Endodermal cell (in vitro differentiated cells): ENCODE data around the gene F13A1. TPM values are rescaled to one million over a fixed set of nuclear protein-coding genes. Genes with fewer than 3 reads are reported as not detected.

ENCODE experiments used
- DNase-seq: peaks from one replicate; pipeline ENCODE4 v3.0.0-alpha.2; 2017
- H3K27ac ChIP-seq: 2 replicates; pipeline ENCODE4 v1.5.1; 2013; ENCODE audit warnings: mild to moderate bottlenecking, low read depth, low read length, moderate library complexity
- H3K27me3 ChIP-seq: 2 replicates; pipeline ENCODE4 v1.6.1; 2013; ENCODE audit warnings: mild to moderate bottlenecking, low read length, moderate library complexity; ENCODE audit not compliant: insufficient read depth, control insufficient read depth, poor library complexity, severe bottlenecking
- H3K36me3 ChIP-seq: 2 replicates; pipeline ENCODE4 v1.7.0; 2013; ENCODE audit warnings: mild to moderate bottlenecking, low read length, moderate library complexity; ENCODE audit not compliant: control insufficient read depth, insufficient read depth
- H3K4me1 ChIP-seq: one replicate; pipeline ENCODE4 v1.7.0; 2013; ENCODE audit warnings: low read length; ENCODE audit not compliant: control insufficient read depth, insufficient read depth
- H3K4me3 ChIP-seq: 2 replicates; pipeline ENCODE4 v1.5.1; 2013; ENCODE audit warnings: mild to moderate bottlenecking, low read length, moderate library complexity
- H3K9ac ChIP-seq: 2 replicates; pipeline ENCODE4 v1.6.1; 2013; ENCODE audit warnings: mild to moderate bottlenecking, low read length, moderate library complexity; ENCODE audit not compliant: poor library complexity, severe bottlenecking; ENCODE audit errors: extremely low read depth
- H3K9me3 ChIP-seq: 2 replicates; pipeline ENCODE4 v1.6.1; 2013; ENCODE audit warnings: mild to moderate bottlenecking, low read length, moderate library complexity; ENCODE audit not compliant: control insufficient read depth
- H3K27ac Mint-ChIP-seq: 2 replicates; pipeline ENCODE4 v1.8.0; 2020; ENCODE audit warnings: mixed read lengths
- H3K27me3 Mint-ChIP-seq: 2 replicates; pipeline ENCODE4 v1.8.0; 2021; ENCODE audit warnings: mild to moderate bottlenecking, mixed read lengths; ENCODE audit not compliant: insufficient read depth
- H3K36me3 Mint-ChIP-seq: 2 replicates; pipeline ENCODE4 v1.8.0; 2020; ENCODE audit warnings: low read depth, mixed read lengths
- H3K4me1 Mint-ChIP-seq: 2 replicates; pipeline ENCODE4 v1.8.0; 2020; ENCODE audit warnings: mixed read lengths
- H3K4me3 Mint-ChIP-seq: 2 replicates; pipeline ENCODE4 v1.8.0; 2020; ENCODE audit warnings: mild to moderate bottlenecking, moderate library complexity, mixed read lengths
- H3K9me3 Mint-ChIP-seq: 2 replicates; pipeline ENCODE4 v1.8.0; 2020; ENCODE audit warnings: mild to moderate bottlenecking, mixed read lengths
- WGBS, 2 experiments: methylation state at CpG; one replicate each; pipeline versions ENCODE4 v1.1.5 to v1.1.7; 2013; ENCODE audit warnings: missing lambda C conversion rate in 2 of 2, mixed read lengths in 1 of 2; ENCODE audit not compliant: insufficient coverage in 1 of 2, insufficient read length in 1 of 2; 5-methylcytosine and 5-hydroxymethylcytosine counted together
- total RNA-seq, 2 donors: library from RNA; stranded (reverse); fragmentation: NEBNext Ultra II Directional in 1 of 2; extraction: Animal tissue kit (Norgen Biotek cat#: 25700) in 1 of 2; gene quantifications; 2 replicates in 1 of 2; 3 replicates in 1 of 2; pipeline ENCODE4 v1.2.1, GENCODE V29; 2021
- TF ChIP-seq, protein P1 (sequence below): fragments of 200-600 bp; sonication (generic); conservative IDR thresholded peaks from 2 replicates; pipeline ENCODE4 v1.5.0; 2021; ENCODE audit warnings: antibody characterized with exemption, mild to moderate bottlenecking

F13A1 gene
- total RNA-seq, 2 donors from 2014 or later, result 1.1 to 1.3 TPM

DNA sequence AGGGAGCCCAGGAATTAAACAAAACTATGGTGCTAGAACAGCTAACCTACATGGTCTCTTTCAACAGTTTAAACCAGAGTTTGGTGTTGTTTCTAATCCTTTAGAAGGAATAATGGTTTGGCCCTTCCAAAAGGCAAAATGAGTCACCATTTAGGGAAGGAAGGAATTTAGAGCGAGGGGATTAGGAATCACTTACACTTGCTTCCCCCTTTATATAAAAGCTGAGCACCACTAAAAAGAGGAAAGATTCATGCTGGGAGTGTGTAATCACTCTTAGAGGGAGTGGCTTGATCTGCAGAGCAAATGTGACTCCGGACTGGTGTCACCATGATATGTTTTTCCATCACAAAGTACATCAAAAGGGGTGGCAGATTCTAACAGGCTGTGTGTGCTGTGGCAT lies 63.6 kb downstream of the F13A1 start:
- Mint-ChIP-seq H3K36me3 (no peaks in the 10 kb centered on the region), H3K27me3 (no peaks in the 10 kb centered on the region), H3K4me3 (no peak overlapping the region), H3K4me1 (peaks cover 25% of the 10 kb centered on the region), H3K27ac (no peak overlapping the region), H3K9me3 (no peaks in the 10 kb centered on the region)
- H3K27me3 ChIP-seq, result no peaks in the 10 kb centered on the region
- TF ChIP-seq, protein P1, sequence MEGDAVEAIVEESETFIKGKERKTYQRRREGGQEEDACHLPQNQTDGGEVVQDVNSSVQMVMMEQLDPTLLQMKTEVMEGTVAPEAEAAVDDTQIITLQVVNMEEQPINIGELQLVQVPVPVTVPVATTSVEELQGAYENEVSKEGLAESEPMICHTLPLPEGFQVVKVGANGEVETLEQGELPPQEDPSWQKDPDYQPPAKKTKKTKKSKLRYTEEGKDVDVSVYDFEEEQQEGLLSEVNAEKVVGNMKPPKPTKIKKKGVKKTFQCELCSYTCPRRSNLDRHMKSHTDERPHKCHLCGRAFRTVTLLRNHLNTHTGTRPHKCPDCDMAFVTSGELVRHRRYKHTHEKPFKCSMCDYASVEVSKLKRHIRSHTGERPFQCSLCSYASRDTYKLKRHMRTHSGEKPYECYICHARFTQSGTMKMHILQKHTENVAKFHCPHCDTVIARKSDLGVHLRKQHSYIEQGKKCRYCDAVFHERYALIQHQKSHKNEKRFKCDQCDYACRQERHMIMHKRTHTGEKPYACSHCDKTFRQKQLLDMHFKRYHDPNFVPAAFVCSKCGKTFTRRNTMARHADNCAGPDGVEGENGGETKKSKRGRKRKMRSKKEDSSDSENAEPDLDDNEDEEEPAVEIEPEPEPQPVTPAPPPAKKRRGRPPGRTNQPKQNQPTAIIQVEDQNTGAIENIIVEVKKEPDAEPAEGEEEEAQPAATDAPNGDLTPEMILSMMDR, result no peak
- no peak overlapping the region for H3K27ac ChIP-seq
- no peak overlapping the region for H3K4me3 ChIP-seq
- WGBS, 2 experiments, result 57 to 71% methylated on average over 1 to 2 of the region's 2 CpGs
- no peak overlapping the region for H3K9ac ChIP-seq
- no peaks in the 10 kb centered on the region for H3K4me1 ChIP-seq
- DNase-seq, result no peak
- H3K36me3 ChIP-seq, result no peaks in the 10 kb centered on the region
- no peaks in the 10 kb centered on the region for H3K9me3 ChIP-seq

- peaks cover 25% of the 10 kb centered on the region for H3K4me1 Mint-ChIP-seq
- H3K9me3 Mint-ChIP-seq, result no peaks in the 10 kb centered on the region
- no peaks in the 10 kb centered on the region for H3K36me3 Mint-ChIP-seq
- TF ChIP-seq, protein P1, result no peak
- 93 to 100% methylated on average over 3 to 4 of the region's 4 CpGs for WGBS, 2 experiments
- H3K27ac ChIP-seq, result no peak overlapping the region
- no peaks in the 10 kb centered on the region for H3K36me3 ChIP-seq
- no peak overlapping the region for H3K4me3 Mint-ChIP-seq
- no peak overlapping the region for H3K27ac Mint-ChIP-seq
- no peaks in the 10 kb centered on the region for H3K4me1 ChIP-seq
- H3K9me3 ChIP-seq, result no peaks in the 10 kb centered on the region
- H3K27me3 Mint-ChIP-seq, result no peaks in the 10 kb centered on the region
- no peak for DNase-seq
- H3K27me3 ChIP-seq, result no peaks in the 10 kb centered on the region
- no peak overlapping the region for H3K4me3 ChIP-seq
- H3K9ac ChIP-seq, result no peak overlapping the region
Observed at GRCh38 chr6:6256259-6256658, 64.2 kb downstream of the F13A1 start.

DNA sequence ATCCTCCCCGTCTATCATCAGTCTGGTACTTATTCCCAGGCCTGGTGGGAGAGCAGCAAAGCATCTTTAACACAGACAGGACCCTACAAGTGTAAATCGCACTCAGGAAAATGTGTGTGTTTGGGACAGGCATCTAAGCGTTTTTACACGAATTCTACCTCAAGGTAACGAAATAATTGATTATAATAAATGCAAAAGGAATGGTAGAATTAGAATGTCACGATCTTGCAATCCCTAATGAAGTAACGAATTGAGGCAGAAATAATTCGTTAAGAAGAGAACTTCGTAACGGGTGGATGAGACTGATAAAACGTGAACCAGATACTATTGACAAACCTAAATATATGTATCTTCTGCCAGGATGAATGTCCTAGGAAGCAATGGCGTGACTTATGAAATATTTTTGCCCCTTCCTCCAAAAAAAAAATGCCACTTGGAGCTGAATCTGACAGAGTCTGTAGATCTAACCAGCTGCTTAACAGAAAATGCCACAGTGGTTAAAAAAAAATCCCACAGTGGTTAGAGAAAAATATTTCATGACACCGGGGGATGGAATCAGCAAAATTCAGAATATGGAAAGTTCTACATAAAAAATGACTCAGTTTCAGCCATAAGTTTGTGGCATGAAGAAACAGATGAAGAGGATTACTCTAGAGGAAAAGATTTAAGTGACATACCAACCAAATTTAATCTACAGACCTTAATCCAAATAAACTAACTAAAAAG lies 68.7 kb downstream of the F13A1 start:
- no peak overlapping the region for H3K4me3 Mint-ChIP-seq
- H3K9me3 Mint-ChIP-seq, result no peaks in the 10 kb centered on the region
- Histone ChIP-seq H3K27me3 (no peaks in the 10 kb centered on the region), H3K27ac (no peak overlapping the region), H3K36me3 (no peaks in the 10 kb centered on the region), H3K4me1 (no peaks in the 10 kb centered on the region), H3K9ac (no peak overlapping the region), H3K9me3 (no peaks in the 10 kb centered on the region), H3K4me3 (no peak overlapping the region)
- TF ChIP-seq, protein P1, result no peak
- no peak for DNase-seq
- no peaks in the 10 kb centered on the region for H3K27me3 Mint-ChIP-seq
- WGBS, 2 experiments, result 90 to 92% methylated on average over 13 of the region's 13 CpGs
- no peak overlapping the region for H3K27ac Mint-ChIP-seq
- peaks cover 13% of the 10 kb centered on the region for H3K4me1 Mint-ChIP-seq
- no peaks in the 10 kb centered on the region for H3K36me3 Mint-ChIP-seq
